Transverse colon (tissue), 4 donors: Measurements from ENCODE around the gene KCTD19. TPM values are rescaled to one million over a fixed set of nuclear protein-coding genes. Genes with fewer than 3 reads are reported as not detected.
A peak's percentile ranks its signal among the peaks of the same experiment; 100 is the strongest.

Source experiments
- DNase-seq: peaks from one replicate; pipeline ENCODE4 v3.0.0-alpha.2; 2019
- H3K27ac ChIP-seq, 4 donors: fragments of 200-600 bp; sonication (generic); 2 replicates each; pipeline ENCODE4 v1.5.1; 2016 to 2018; ENCODE audit warnings: inconsistent platforms in 4 of 4
- H3K27me3 ChIP-seq: fragments of 200-600 bp; sonication (generic); 2 replicates; pipeline ENCODE4 v1.5.1; 2017; ENCODE audit warnings: inconsistent platforms
- H3K36me3 ChIP-seq, 4 donors: fragments of 200-600 bp; sonication (generic); 2 replicates each; pipeline ENCODE4 v1.5.1; 2017 to 2019; ENCODE audit warnings: inconsistent platforms in 4 of 4
- H3K4me1 ChIP-seq, 4 donors: fragments of 200-600 bp; sonication (generic); 2 replicates each; pipeline ENCODE4 v1.5.1; 2017 to 2020; ENCODE audit warnings: inconsistent platforms in 4 of 4
- H3K4me3 ChIP-seq, 4 donors: fragments of 200-600 bp; sonication (generic); 1 replicate in 1 of 4; 2 replicates in 3 of 4; pipeline versions ENCODE4 v1.5.1 to v1.6.1; 2017 to 2019; ENCODE audit warnings: inconsistent platforms in 4 of 4
- H3K9me3 ChIP-seq, 2 donors: fragments of 200-600 bp; sonication (generic); 2 replicates each; pipeline ENCODE4 v1.5.1; 2017 to 2019; ENCODE audit warnings: inconsistent platforms in 2 of 2
- CTCF ChIP-seq, 5 experiments: fragments of 200-600 bp in 3 of 5; fragments of 450-650 bp in 2 of 5; sonication (generic) in 3 of 5; IDR thresholded peaks; 1 replicate in 2 of 5; 2 replicates in 3 of 5; pipeline ENCODE4 v1.5.1; 2016 to 2017; ENCODE audit warnings: antibody characterized with exemption in 5 of 5, inconsistent platforms in 3 of 5, mild to moderate bottlenecking in 2 of 5, moderate library complexity in 1 of 5
- EP300 ChIP-seq: sonication (generic); formaldehyde crosslinking; IDR thresholded peaks from one replicate; pipeline ENCODE4 v1.6.1; 2017; ENCODE audit warnings: antibody characterized with exemption, low read depth
- POLR2A ChIP-seq: fragments of 450-650 bp; IDR thresholded peaks from one replicate; pipeline ENCODE4 v1.6.1; 2016; ENCODE audit warnings: antibody characterized with exemption, mild to moderate bottlenecking, moderate library complexity
- POLR2AphosphoS5 ChIP-seq, 3 donors: sonication (generic); formaldehyde crosslinking; IDR thresholded peaks; one replicate each; pipeline ENCODE4 v1.6.1; 2016; ENCODE audit warnings: antibody characterized with exemption in 3 of 3
- WGBS, 2 donors: methylation state at CpG; one replicate each; pipeline ENCODE4 v1.1.5; 2018; ENCODE audit warnings: low coverage in 1 of 2; 5-methylcytosine and 5-hydroxymethylcytosine counted together
- in situ Hi-C, 4 donors: fragments of 200-750 bp; cut with MboI; loops; one replicate each; pipeline versions ENCODE4 v1.15.0 to v1.15.1; 2017; ENCODE audit warnings: low sequenced_read_pairs in 3 of 4, low pct_ligation_motif_present in 1 of 4, low pct_unique_long_range_greater_than_20kb in 1 of 4
- intact Hi-C: fragments of 100-400 bp; cut with DNase I; formaldehyde crosslinking; loops from one replicate; pipeline ENCODE4 v1.15.1; 2023; ENCODE audit warnings: low total_unique reads
- total RNA-seq, 4 donors: library from RNA; depleted of rRNA; stranded (reverse); fragments of >200 nt; gene quantifications; one replicate each; pipeline ENCODE4 v1.1.0, GENCODE V29; 2016

KCTD19 gene
- total RNA-seq, 4 donors from 2014 or later, result not detected

GRCh38 chr16:67260426-67261063 lies 66.0 kb downstream of the KCTD19 start:
- DNase-seq, result no peak
- Histone ChIP-seq H3K9me3 (no peaks in the 10 kb centered on the region), H3K4me1 (no peaks in the 10 kb centered on the region), H3K27me3 (no peaks in the 10 kb centered on the region), H3K4me3 (no peak overlapping the region), H3K27ac (no peak overlapping the region), H3K36me3 (no peaks in the 10 kb centered on the region)
- in situ Hi-C loops (no loop called here), intact Hi-C loops (no loop called here)
- TF ChIP-seq CTCF (IDR thresholded peaks at IDR 0.05) (peak in 4 of 5 experiments; percentile 29 to 48 (median 35)), EP300 (no peak)
- 63 to 72% methylated on average over 4 of the region's 4 CpGs for WGBS, 2 donors

- no peaks in the 10 kb centered on the region for H3K4me1 ChIP-seq
- H3K27ac ChIP-seq, result no peak overlapping the region
- TF ChIP-seq POLR2A (no peak), POLR2AphosphoS5 (IDR thresholded peaks at IDR 0.05) (no peak), CTCF (IDR thresholded peaks at IDR 0.05) (no peak), EP300 (no peak)
- H3K36me3 ChIP-seq, result no peaks in the 10 kb centered on the region
- intact Hi-C loops (no loop called here), in situ Hi-C loops (no loop called here)
- DNase-seq, result no peak
- no peaks in the 10 kb centered on the region for H3K27me3 ChIP-seq
- WGBS, 2 donors, result 95% methylated on average over 12 of the region's 12 CpGs; no CpG with 5 or more reads in 1 of the 2 donors
- H3K4me3 ChIP-seq, result no peak overlapping the region
- no peaks in the 10 kb centered on the region for H3K9me3 ChIP-seq
Measured at GRCh38 chr16:67259705-67260104, 66.8 kb downstream of the KCTD19 start.

GRCh38 chr16:67258161-67258835 lies 68.2 kb downstream of the KCTD19 start:
- intact Hi-C loops (no loop called here), in situ Hi-C loops (no loop called here)
- Histone ChIP-seq H3K4me3 (no peak overlapping the region), H3K4me1 (no peaks in the 10 kb centered on the region), H3K27ac (no peak overlapping the region), H3K36me3 (no peaks in the 10 kb centered on the region), H3K27me3 (no peaks in the 10 kb centered on the region), H3K9me3 (no peaks in the 10 kb centered on the region)
- WGBS, 2 donors, result 86% methylated on average over 11 of the region's 11 CpGs; no CpG with 5 or more reads in 1 of the 2 donors
- no peak for DNase-seq
- TF ChIP-seq CTCF (IDR thresholded peaks at IDR 0.05), result no peak
- no peak for TF ChIP-seq EP300
- TF ChIP-seq POLR2AphosphoS5 (IDR thresholded peaks at IDR 0.05), result no peak
- TF ChIP-seq POLR2A, result no peak

GRCh38 chr16:67257486-67258160 lies 68.9 kb downstream of the KCTD19 start:
- no peaks in the 10 kb centered on the region for H3K4me1 ChIP-seq
- no peak for DNase-seq
- in situ Hi-C loops (no loop called here), intact Hi-C loops (no loop called here)
- H3K27me3 ChIP-seq, result no peaks in the 10 kb centered on the region
- H3K27ac ChIP-seq, result no peak overlapping the region
- TF ChIP-seq POLR2A (no peak), POLR2AphosphoS5 (IDR thresholded peaks at IDR 0.05) (no peak), CTCF (IDR thresholded peaks at IDR 0.05) (no peak), EP300 (no peak)
- H3K9me3 ChIP-seq, result no peaks in the 10 kb centered on the region
- 73 to 88% methylated on average over 2 to 4 of the region's 4 CpGs for WGBS, 2 donors
- no peaks in the 10 kb centered on the region for H3K36me3 ChIP-seq
- no peak overlapping the region for H3K4me3 ChIP-seq
